Measurements from ENCODE around the gene CRYBB2.
"Not testable (repeated sequence)": the region's sequence is repeated elsewhere in the genome, so short reads cannot be mapped to it uniquely, and the experiment has no call there.

CRYBB2 gene

DNA sequence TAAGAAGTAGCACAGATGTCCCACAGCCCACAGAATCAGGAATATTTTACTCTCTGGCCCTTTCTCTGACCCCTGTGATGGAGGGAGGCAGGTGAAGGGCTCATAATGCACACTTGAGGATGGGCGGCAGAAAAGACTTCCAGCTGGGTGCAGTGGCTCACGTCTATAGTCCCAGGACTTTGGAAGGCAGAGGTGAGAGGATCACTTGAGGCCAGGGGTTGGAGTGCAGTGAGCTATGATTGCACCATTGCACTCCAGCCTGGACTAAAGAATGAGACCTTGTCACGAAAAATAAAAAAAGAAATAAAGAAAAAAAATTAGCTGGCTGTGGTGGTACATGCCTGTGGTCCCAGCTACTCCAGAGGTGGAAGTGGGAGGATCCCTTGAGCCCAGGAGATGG is 33.3 kb upstream of the CRYBB2 start:
- Mint-ChIP-seq H3K9me3 (no peaks in the 10 kb centered on the region), H3K27me3 (peaks cover 4 to 6% of the 10 kb centered on the region in 2 donors), H3K27ac (no peak overlapping the region), H3K4me3 (no peak overlapping the region), H3K36me3 (no peaks in the 10 kb centered on the region), H3K4me1 (no peaks in the 10 kb centered on the region)
- DNase-seq (no peak), ATAC-seq (replicated peaks) (no peak)

- no peak for DNase-seq
- Mint-ChIP-seq H3K36me3 (no peaks in the 10 kb centered on the region), H3K9me3 (no peaks in the 10 kb centered on the region), H3K4me3 (no peak overlapping the region), H3K27ac (no peak overlapping the region), H3K27me3 (peaks cover under 1 to 1% of the 10 kb centered on the region in 2 donors), H3K4me1 (no peaks in the 10 kb centered on the region)
- no peak for ATAC-seq (replicated peaks)
These were observed 32.0 kb upstream of the CRYBB2 start for GRCh38 chr22:25187469-25187868.

DNA sequence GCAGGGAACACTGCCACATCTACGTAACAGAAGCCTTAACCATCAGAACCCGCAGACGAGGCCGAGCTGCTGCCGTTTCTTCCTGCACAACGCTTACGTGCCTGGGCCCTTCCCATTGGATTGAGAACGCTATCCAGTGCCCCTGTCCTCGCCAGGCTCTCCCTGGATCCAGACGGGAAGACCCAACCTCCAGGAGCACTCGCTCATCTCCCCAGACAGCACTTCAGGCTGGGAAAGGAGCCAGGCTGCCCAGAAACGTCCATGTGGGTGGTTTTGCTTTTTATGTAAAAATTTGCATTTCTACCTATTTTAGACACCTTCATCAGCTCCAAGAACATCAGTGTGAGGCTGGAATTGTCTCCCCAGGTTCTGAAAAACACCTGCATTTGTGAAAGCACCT is 27.0 kb upstream of the CRYBB2 start:
- peaks cover 0 to 13% of the 10 kb centered on the region in 2 donors for H3K27me3 Mint-ChIP-seq
- no peak overlapping the region for H3K27ac Mint-ChIP-seq
- no peaks in the 10 kb centered on the region for H3K36me3 Mint-ChIP-seq
- no peaks in the 10 kb centered on the region for H3K4me1 Mint-ChIP-seq
- no peak for DNase-seq
- no peak overlapping the region for H3K4me3 Mint-ChIP-seq
- ATAC-seq (replicated peaks), result no peak
- H3K9me3 Mint-ChIP-seq, result peaks cover 0 to 2% of the 10 kb centered on the region in 2 donors

- H3K4me1 Mint-ChIP-seq, result no peaks in the 10 kb centered on the region
- H3K36me3 Mint-ChIP-seq, result no peaks in the 10 kb centered on the region
- DNase-seq, result no peak
- ATAC-seq (replicated peaks), result no peak
- H3K27ac Mint-ChIP-seq, result no peak overlapping the region
- H3K27me3 Mint-ChIP-seq, result peaks cover 0 to 14% of the 10 kb centered on the region in 2 donors
- H3K4me3 Mint-ChIP-seq, result no peak overlapping the region
- peaks cover 0 to 2% of the 10 kb centered on the region in 2 donors for H3K9me3 Mint-ChIP-seq
These were observed 26.3 kb upstream of the CRYBB2 start for GRCh38 chr22:25193130-25193529.

DNA sequence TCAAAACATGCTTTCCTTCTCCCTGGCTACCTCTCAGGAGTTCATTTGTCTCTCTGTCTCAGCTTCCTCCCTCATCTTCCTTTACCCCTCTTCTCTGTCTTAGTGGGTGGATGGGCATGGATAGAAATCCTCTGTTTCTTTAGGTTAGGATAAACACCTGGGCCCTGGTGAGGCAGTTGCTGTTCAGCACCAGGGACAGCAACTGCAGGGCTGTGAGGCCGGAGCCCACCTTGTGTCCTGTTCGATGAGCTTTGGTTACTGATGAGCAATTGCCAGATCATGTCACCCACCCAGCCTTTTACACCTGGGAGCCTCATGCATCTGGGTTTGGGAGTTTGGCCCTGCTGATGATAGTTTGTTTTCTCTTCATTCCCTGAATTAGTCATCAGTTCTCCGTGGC is 25.9 kb upstream of the CRYBB2 start:
- Mint-ChIP-seq H3K9me3 (peaks cover 0 to 2% of the 10 kb centered on the region in 2 donors), H3K27me3 (peaks cover 0 to 14% of the 10 kb centered on the region in 2 donors), H3K4me1 (no peaks in the 10 kb centered on the region), H3K36me3 (no peaks in the 10 kb centered on the region), H3K27ac (no peak overlapping the region), H3K4me3 (no peak overlapping the region)
- DNase-seq (no peak), ATAC-seq (replicated peaks) (no peak)

DNA sequence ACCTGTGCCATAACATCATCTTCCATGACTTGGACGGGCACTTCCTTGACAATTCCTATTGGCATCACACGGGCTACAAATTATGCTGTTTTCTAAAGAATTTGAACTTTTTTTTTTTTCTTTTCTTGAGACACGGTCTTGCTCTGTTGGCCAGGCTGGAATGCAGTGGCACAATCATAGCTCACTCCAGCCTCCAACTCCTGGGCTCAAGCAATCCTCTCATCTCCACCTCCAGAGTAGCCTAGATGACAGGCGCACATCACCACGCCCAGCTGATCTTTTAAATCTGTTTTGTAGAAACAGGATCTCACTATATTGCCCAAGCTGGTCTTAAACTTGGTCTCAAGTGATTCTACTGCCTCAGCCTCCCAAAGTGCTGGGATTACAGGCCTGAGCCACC is 23.1 kb upstream of the CRYBB2 start:
- Mint-ChIP-seq H3K27me3 (peaks cover 0 to 18% of the 10 kb centered on the region in 2 donors), H3K27ac (no peak overlapping the region), H3K4me1 (no peaks in the 10 kb centered on the region), H3K9me3 (peaks cover 0 to 2% of the 10 kb centered on the region in 2 donors), H3K36me3 (no peaks in the 10 kb centered on the region), H3K4me3 (no peak overlapping the region)
- ATAC-seq (replicated peaks), result no peak
- no peak for DNase-seq

DNA sequence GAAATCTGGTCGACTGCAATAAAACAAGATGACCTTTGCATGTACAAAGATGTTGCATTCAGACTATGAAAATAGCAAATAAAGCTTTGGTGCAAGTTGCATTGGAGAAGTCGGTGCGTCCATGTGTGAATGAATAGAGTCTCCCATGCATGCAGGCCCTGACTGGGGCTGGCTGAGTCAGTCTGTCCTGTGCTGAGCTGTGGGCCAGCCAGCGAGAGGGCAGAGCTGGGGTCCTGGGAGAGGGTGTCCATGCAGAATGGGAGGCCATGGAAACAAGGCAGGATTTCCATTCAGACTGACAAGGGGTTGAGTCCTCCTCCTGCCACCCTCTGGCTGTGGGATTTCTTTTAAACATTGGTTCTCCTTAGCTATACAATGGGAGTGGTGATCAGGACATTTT is 22.1 kb upstream of the CRYBB2 start:
- Mint-ChIP-seq H3K4me1 (peaks cover 0 to 1% of the 10 kb centered on the region in 2 donors), H3K36me3 (no peaks in the 10 kb centered on the region), H3K27me3 (peaks cover 0 to 21% of the 10 kb centered on the region in 2 donors), H3K9me3 (peaks cover 0 to 2% of the 10 kb centered on the region in 2 donors), H3K4me3 (no peak overlapping the region), H3K27ac (no peak overlapping the region)
- DNase-seq (no peak), ATAC-seq (replicated peaks) (no peak)

DNA sequence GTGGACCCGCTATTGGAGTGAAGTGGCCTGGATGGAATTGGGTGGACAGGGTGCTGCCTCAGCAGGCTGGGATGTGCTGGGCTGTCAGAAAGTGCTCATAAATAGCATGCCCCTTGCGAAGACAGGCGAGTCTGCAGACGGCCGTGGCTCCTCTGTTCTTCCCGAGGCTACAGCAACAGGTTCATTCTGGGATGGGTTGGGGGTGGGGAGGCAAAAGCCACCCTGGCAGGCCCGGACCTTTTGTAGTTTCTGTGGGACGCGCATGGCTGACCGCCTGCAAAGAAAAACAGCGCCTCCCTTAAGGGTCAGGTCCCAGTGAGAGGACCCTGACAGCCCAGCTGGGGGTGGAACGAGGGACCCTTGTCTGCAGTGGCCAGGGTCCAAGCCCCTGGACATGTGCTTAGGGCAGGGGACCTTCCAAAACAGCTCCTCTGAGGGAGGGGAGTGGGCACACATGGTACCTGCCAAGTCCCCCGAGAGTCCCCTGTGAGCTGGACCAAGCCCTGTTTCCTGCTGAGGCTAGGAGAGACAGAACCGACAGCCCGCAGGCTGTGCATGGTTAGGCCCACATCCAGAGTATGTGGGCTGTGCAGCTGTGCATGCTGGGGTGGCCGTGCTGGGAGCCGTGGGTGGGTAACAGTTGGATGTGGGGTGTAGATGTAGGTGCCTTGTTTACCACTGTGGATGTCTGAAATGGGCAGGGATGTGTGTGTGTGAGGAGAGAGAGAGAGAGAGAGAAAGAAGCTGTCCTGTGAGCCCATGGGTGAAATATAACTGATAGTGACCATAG is 19.5 kb upstream of the CRYBB2 start, which contains the start of gene CRYBB3:
CRYBB3 (plus strand) TSS at position 128 of the 790 bp plus-strand sequence. CDS start 1,539 bp downstream, outside the sequence.
- no peak within 1 kb of the TSS for H3K27ac Mint-ChIP-seq

GRCh38 chr22:25200967-25201366 is 18.5 kb upstream of the CRYBB2 start:
- Mint-ChIP-seq H3K27me3 (peaks cover 0 to 18% of the 10 kb centered on the region in 2 donors), H3K9me3 (no peaks in the 10 kb centered on the region), H3K27ac (no peak overlapping the region), H3K4me3 (no peak overlapping the region), H3K4me1 (peaks cover 0 to 1% of the 10 kb centered on the region in 2 donors), H3K36me3 (no peaks in the 10 kb centered on the region)
- DNase-seq, result no peak
- no peak for ATAC-seq (replicated peaks)

More for the DNA sequence above, 19.5 kb upstream of the CRYBB2 start, which contains the start of gene CRYBB3:
- Mint-ChIP-seq H3K27me3 (peaks cover 0 to 18% of the 10 kb centered on the region in 2 donors), H3K9me3 (no peaks in the 10 kb centered on the region), H3K4me3 (no peak within 1 kb of the TSS), H3K4me1 (peaks cover 0 to 1% of the 10 kb centered on the region in 2 donors), H3K36me3 (no peaks in the 10 kb centered on the region)
- DNase-seq, result no peak
- ATAC-seq (replicated peaks), result no peak

DNA sequence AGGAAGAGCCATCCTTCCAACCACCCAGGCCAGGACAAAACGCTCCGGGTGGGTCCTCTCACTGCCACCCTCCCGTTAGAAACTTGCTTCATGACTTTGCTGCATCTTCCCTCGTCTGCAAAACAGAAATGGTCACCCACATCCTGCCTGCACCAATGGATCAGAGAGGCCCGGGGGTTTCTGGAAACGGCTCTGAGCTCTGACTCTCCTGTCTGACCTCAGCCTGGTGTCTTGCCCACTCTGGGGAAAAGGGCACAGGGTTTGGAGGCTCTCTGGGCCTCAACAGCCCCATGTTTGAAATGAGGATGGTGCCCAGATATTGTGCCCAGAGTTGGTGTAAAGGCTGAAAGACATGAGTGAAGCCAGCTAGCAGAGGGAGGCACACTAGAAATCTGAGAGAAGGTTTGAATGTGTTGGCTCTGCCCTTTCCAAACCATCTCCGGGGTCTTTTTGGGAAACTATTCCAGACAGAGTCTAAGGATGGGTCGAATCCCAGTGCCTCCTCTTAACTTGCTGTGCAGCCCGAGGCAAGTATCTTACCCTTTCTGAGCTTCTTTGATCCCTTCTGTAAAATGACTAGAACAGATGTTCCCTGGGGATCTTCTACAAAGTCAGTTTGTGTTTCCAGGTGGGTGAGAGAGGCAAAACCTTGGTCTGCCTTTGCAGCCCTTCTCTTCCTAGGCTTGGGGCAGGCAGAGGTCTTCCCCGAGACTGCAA is 17.7 kb upstream of the CRYBB2 start:
- H3K27ac Mint-ChIP-seq, result no peak overlapping the region
- H3K9me3 Mint-ChIP-seq, result no peaks in the 10 kb centered on the region
- no peak for ATAC-seq (replicated peaks)
- peaks cover 0 to 12% of the 10 kb centered on the region in 2 donors for H3K27me3 Mint-ChIP-seq
- H3K4me3 Mint-ChIP-seq, result no peak overlapping the region
- DNase-seq, result no peak
- H3K4me1 Mint-ChIP-seq, result peaks cover 0 to 1% of the 10 kb centered on the region in 2 donors
- H3K36me3 Mint-ChIP-seq, result no peaks in the 10 kb centered on the region

DNA sequence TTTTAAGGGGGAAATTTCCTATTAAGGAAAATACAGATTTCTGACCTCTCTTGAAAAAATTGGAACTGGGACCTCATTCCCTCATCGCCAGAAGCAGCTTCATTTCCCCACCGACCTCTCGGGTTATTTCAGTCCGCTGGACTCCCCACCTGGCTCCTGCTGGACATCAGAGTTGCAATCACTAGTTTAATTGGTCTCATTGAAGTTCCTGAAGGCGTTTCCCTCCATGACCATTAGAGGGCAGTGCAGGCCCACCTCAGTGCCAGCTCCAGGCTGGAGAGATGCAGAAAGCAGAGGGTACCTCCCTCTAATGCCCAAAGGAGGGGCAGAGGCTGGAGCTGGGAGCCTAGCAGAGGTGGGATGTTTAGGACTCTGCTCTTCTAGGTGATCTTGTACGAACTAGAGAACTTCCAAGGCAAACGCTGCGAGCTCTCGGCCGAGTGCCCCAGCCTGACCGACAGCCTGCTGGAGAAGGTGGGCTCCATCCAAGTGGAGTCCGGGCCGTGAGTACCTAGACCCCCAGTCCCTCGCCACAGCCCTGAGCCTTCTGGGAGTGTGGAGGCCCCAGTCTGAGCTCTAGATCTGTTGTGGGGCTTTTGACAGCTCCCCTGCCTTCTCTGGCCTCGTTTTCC is 17.0 kb upstream of the CRYBB2 start:
- H3K27me3 Mint-ChIP-seq, result peaks cover 0 to 9% of the 10 kb centered on the region in 2 donors
- H3K9me3 Mint-ChIP-seq, result no peaks in the 10 kb centered on the region
- H3K27ac Mint-ChIP-seq, result no peak overlapping the region
- H3K4me1 Mint-ChIP-seq, result peaks cover 0 to 1% of the 10 kb centered on the region in 2 donors
- peak; percentile 69 to 81 for ATAC-seq (replicated peaks)
- no peak overlapping the region for H3K4me3 Mint-ChIP-seq
- DNase-seq, result peak; percentile 42
- no peaks in the 10 kb centered on the region for H3K36me3 Mint-ChIP-seq

GRCh38 chr22:25203082-25203481 is 16.4 kb upstream of the CRYBB2 start:
- Mint-ChIP-seq H3K27me3 (peaks cover 2 to 13% of the 10 kb centered on the region in 2 donors), H3K9me3 (peaks cover 0 to 3% of the 10 kb centered on the region in 2 donors), H3K4me3 (no peak overlapping the region), H3K4me1 (peaks cover 0 to 1% of the 10 kb centered on the region in 2 donors), H3K27ac (no peak overlapping the region), H3K36me3 (no peaks in the 10 kb centered on the region)
- ATAC-seq (replicated peaks) (no peak), DNase-seq (no peak)

GRCh38 chr22:25204547-25204946 is 14.9 kb upstream of the CRYBB2 start:
- not testable (repeated sequence) for H3K4me3 Mint-ChIP-seq, H3K36me3 Mint-ChIP-seq

DNA sequence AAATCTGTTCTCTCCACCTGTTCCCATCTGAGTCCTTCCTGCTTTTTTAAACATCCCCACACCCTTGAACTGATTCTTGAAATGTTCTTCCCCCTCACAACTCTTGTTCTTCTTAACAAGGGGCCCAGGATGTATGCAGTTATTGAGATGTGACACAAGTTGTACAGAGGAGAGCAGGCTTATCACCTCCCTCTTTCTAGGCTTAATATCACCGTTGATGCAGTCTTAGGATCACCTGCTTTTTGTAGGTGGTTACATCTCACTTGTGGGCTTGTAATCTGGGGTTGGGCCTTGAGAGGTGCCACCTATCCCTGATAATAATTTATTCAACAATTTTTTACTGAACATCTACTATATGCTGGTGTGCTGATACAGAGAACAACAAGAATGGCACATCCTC is 13.6 kb upstream of the CRYBB2 start:
- ATAC-seq (replicated peaks), result no peak
- no peak for DNase-seq
- Mint-ChIP-seq H3K4me3 (no peak overlapping the region), H3K9me3 (peaks cover 0 to 3% of the 10 kb centered on the region in 2 donors), H3K36me3 (no peaks in the 10 kb centered on the region), H3K27me3 (peaks cover 6 to 10% of the 10 kb centered on the region in 2 donors), H3K27ac (no peak overlapping the region), H3K4me1 (peaks cover 0 to 1% of the 10 kb centered on the region in 2 donors)

More at GRCh38 chr22:25204547-25204946, 14.9 kb upstream of the CRYBB2 start:
- not testable (repeated sequence) for H3K4me1 Mint-ChIP-seq; H3K9me3 Mint-ChIP-seq; H3K27ac Mint-ChIP-seq; ATAC-seq (replicated peaks); DNase-seq
- peaks cover 6 to 10% of the 10 kb centered on the region in 2 donors for H3K27me3 Mint-ChIP-seq

Measured in stimulated activated naive B cell treated with anti-CD40 and anti-IgM and Interleukin-4, amounts not matched to agents 10 μg/mL and 1 μg/mL and 100 μg/mL, for 72 hours (primary cell).